KOPT-K1 (cell line): ENCODE data around the gene C9orf50.

Experiments used
- H3K27ac ChIP-seq: fragments of 200-600 bp; sonication (generic); 2 replicates; pipeline ENCODE4 v1.5.1; 2016; ENCODE audit warnings: antibody characterized with exemption, mild to moderate bottlenecking, low read depth, low read length; ENCODE audit not compliant: poor library complexity, severe bottlenecking
- H3K36me3 ChIP-seq: fragments of 200-600 bp; sonication (generic); 2 replicates; pipeline ENCODE4 v1.5.1; 2017; ENCODE audit warnings: antibody characterized with exemption, mild to moderate bottlenecking, low read length, moderate library complexity; ENCODE audit not compliant: insufficient read depth
- H3K9me3 ChIP-seq: fragments of 200-600 bp; sonication (generic); 2 replicates; pipeline ENCODE4 v1.5.1; 2017; ENCODE audit warnings: antibody characterized with exemption, low read length, mild to moderate bottlenecking; ENCODE audit not compliant: insufficient read depth, poor library complexity, severe bottlenecking

Gene C9orf50

GRCh38 chr9:129653823-129654553 is 33.1 kb upstream of the C9orf50 start:
- no peak overlapping the region for H3K27ac ChIP-seq
- H3K36me3 ChIP-seq = no peaks in the 10 kb centered on the region

GRCh38 chr9:129650680-129651235 is 29.9 kb upstream of the C9orf50 start:
- Histone ChIP-seq H3K36me3 (no peaks in the 10 kb centered on the region), H3K9me3 (no peaks in the 10 kb centered on the region), H3K27ac (no peak overlapping the region)

More at GRCh38 chr9:129653823-129654553, 33.1 kb upstream of the C9orf50 start:
- H3K9me3 ChIP-seq = no peaks in the 10 kb centered on the region

GRCh38 chr9:129649726-129650679 is 29.1 kb upstream of the C9orf50 start:
- Histone ChIP-seq H3K36me3 (no peaks in the 10 kb centered on the region), H3K9me3 (no peaks in the 10 kb centered on the region), H3K27ac (no peak overlapping the region)

GRCh38 chr9:129648764-129649115 is 27.8 kb upstream of the C9orf50 start:
- H3K9me3 ChIP-seq = no peaks in the 10 kb centered on the region
- H3K27ac ChIP-seq = no peak overlapping the region
- no peaks in the 10 kb centered on the region for H3K36me3 ChIP-seq

- Histone ChIP-seq H3K36me3 (no peaks in the 10 kb centered on the region), H3K9me3 (no peaks in the 10 kb centered on the region), H3K27ac (no peak overlapping the region)
Measured at GRCh38 chr9:129648092-129648763, 27.3 kb upstream of the C9orf50 start.

- Histone ChIP-seq H3K27ac (no peak overlapping the region), H3K36me3 (no peaks in the 10 kb centered on the region), H3K9me3 (no peaks in the 10 kb centered on the region)
Measured at GRCh38 chr9:129647635-129648034, 26.7 kb upstream of the C9orf50 start.

GRCh38 chr9:129646654-129647053 is 25.8 kb upstream of the C9orf50 start:
- Histone ChIP-seq H3K36me3 (no peaks in the 10 kb centered on the region), H3K9me3 (no peaks in the 10 kb centered on the region), H3K27ac (no peak overlapping the region)

GRCh38 chr9:129646252-129646651 is 25.4 kb upstream of the C9orf50 start:
- Histone ChIP-seq H3K36me3 (no peaks in the 10 kb centered on the region), H3K9me3 (no peaks in the 10 kb centered on the region), H3K27ac (no peak overlapping the region)

- Histone ChIP-seq H3K27ac (no peak overlapping the region), H3K36me3 (no peaks in the 10 kb centered on the region), H3K9me3 (no peaks in the 10 kb centered on the region)
Measured at GRCh38 chr9:129644902-129645301, 24.0 kb upstream of the C9orf50 start.

GRCh38 chr9:129644365-129644764 is 23.5 kb upstream of the C9orf50 start:
- Histone ChIP-seq H3K27ac (no peak overlapping the region), H3K9me3 (no peaks in the 10 kb centered on the region), H3K36me3 (0 out of 2 replicates have a peak, but pooled peaks cover 3% of the 10 kb centered on the region)

GRCh38 chr9:129643706-129644105 is 22.8 kb upstream of the C9orf50 start:
- peaks cover 10% of the 10 kb centered on the region for H3K36me3 ChIP-seq
- H3K27ac ChIP-seq = no peak overlapping the region
- H3K9me3 ChIP-seq = no peaks in the 10 kb centered on the region

GRCh38 chr9:129641750-129642585 is 21.1 kb upstream of the C9orf50 start, which contains the start of gene ASB6:
Gene ASB6, minus strand, starts transcription at chr9:129642151. Its CDS starts 152 bp downstream, at chr9:129641999.
- H3K9me3 ChIP-seq = no peaks in the 10 kb centered on the region
- H3K36me3 ChIP-seq = peaks cover 27% of the 10 kb centered on the region
- H3K27ac ChIP-seq = peak within 1 kb of the TSS; percentile 60

GRCh38 chr9:129640871-129641749 is 20.2 kb upstream of the C9orf50 start:
- Histone ChIP-seq H3K36me3 (peaks cover 36% of the 10 kb centered on the region), H3K27ac (peak overlapping the region; percentile 60), H3K9me3 (no peaks in the 10 kb centered on the region)
